GM23338 (cell line): ENCODE measurements around the gene CLIC3. TPM values are rescaled to one million over a fixed set of nuclear protein-coding genes. Genes with fewer than 3 reads are reported as not detected.

Experiments
- ATAC-seq: fragments of 200-7000 bp; cut with Tn5 transposase; 3 replicates; pipeline ENCODE4 v1.9.1; 2020
- DNase-seq: peaks from one replicate; pipeline ENCODE4 v3.0.0-alpha.2; 2015; ENCODE audit warnings: low spot score
- H2AFZ ChIP-seq: fragments of 200-600 bp; sonication (generic); 2 replicates; pipeline ENCODE4 v1.8.0; 2016; ENCODE audit warnings: antibody characterized with exemption, mild to moderate bottlenecking, moderate library complexity
- H3F3A ChIP-seq: fragments of 200-600 bp; sonication (generic); replicated peaks from 2 replicates; pipeline ENCODE4 v1.8.0; 2017; ENCODE audit warnings: antibody characterized with exemption, mixed run types, low read depth
- H3K27ac ChIP-seq: fragments of 200-600 bp; sonication (generic); 2 replicates; pipeline ENCODE4 v1.6.1; 2016; ENCODE audit warnings: low read depth
- H3K27me3 ChIP-seq: fragments of 200-600 bp; sonication (generic); 2 replicates; pipeline ENCODE4 v1.8.0; 2016; ENCODE audit warnings: mild to moderate bottlenecking, mixed run types, moderate library complexity; ENCODE audit not compliant: insufficient read depth
- H3K36me3 ChIP-seq: fragments of 200-600 bp; sonication (generic); 2 replicates; pipeline ENCODE4 v1.8.0; 2016; ENCODE audit warnings: mild to moderate bottlenecking; ENCODE audit not compliant: insufficient read depth
- H3K4me1 ChIP-seq: fragments of 200-600 bp; sonication (generic); 2 replicates; pipeline ENCODE4 v1.8.0; 2016; ENCODE audit warnings: mild to moderate bottlenecking, moderate library complexity; ENCODE audit not compliant: insufficient read depth
- H3K4me2 ChIP-seq: fragments of 200-600 bp; sonication (generic); 2 replicates; pipeline ENCODE4 v1.7.1; 2017; ENCODE audit warnings: mixed run types
- H3K4me3 ChIP-seq: fragments of 200-600 bp; sonication (generic); 2 replicates; pipeline ENCODE4 v1.6.1; 2016; ENCODE audit warnings: mixed run types
- H3K79me2 ChIP-seq: fragments of 200-600 bp; sonication (generic); replicated peaks from 2 replicates; pipeline ENCODE4 v1.8.0; 2017; ENCODE audit warnings: mild to moderate bottlenecking; ENCODE audit not compliant: insufficient read depth
- H3K9me2 ChIP-seq: fragments of 200-600 bp; sonication (generic); 2 replicates; pipeline ENCODE4 v1.8.0; 2017; ENCODE audit not compliant: insufficient read depth
- H4K20me1 ChIP-seq: fragments of 200-600 bp; sonication (generic); replicated peaks from 2 replicates; pipeline ENCODE4 v1.8.0; 2017; ENCODE audit warnings: mild to moderate bottlenecking; ENCODE audit not compliant: insufficient read depth
- H3K27ac Mint-ChIP-seq: 2 replicates; pipeline ENCODE4 v1.8.0; 2020; ENCODE audit warnings: inconsistent platforms, mild to moderate bottlenecking, moderate library complexity, mixed read lengths
- H3K27me3 Mint-ChIP-seq: 3 replicates; pipeline ENCODE4 v1.8.0; 2022; ENCODE audit warnings: low read depth, mild to moderate bottlenecking, moderate library complexity, mixed read lengths, inconsistent platforms; ENCODE audit not compliant: insufficient read depth, poor library complexity
- H3K36me3 Mint-ChIP-seq: 3 replicates; pipeline ENCODE4 v1.8.0; 2021; ENCODE audit warnings: low read depth, mild to moderate bottlenecking, inconsistent platforms, moderate library complexity, mixed read lengths
- H3K4me1 Mint-ChIP-seq: 3 replicates; pipeline ENCODE4 v1.8.0; 2020; ENCODE audit warnings: mild to moderate bottlenecking, inconsistent platforms, mixed read lengths
- H3K4me3 Mint-ChIP-seq: 3 replicates; pipeline ENCODE4 v1.8.0; 2021; ENCODE audit warnings: moderate library complexity, mild to moderate bottlenecking, inconsistent platforms, mixed read lengths
- H3K9me3 Mint-ChIP-seq: 3 replicates; pipeline ENCODE4 v1.8.0; 2020; ENCODE audit warnings: moderate library complexity, mild to moderate bottlenecking, inconsistent platforms, mixed read lengths
- CREB1 ChIP-seq: fragments of 250-450 bp; sonication (Bioruptor Pico); IDR thresholded peaks from 2 replicates; pipeline ENCODE4 v1.5.0; 2020; ENCODE audit warnings: low read depth, mild to moderate bottlenecking, moderate library complexity
- JUNB ChIP-seq: IDR thresholded peaks from one replicate; pipeline ENCODE4 v1.6.1; 2016; ENCODE audit warnings: antibody characterized with exemption; ENCODE audit not compliant: unreplicated experiment
- POLR2AphosphoS5 ChIP-seq: IDR thresholded peaks from 2 replicates; pipeline ENCODE4 v1.6.1; 2016; ENCODE audit warnings: antibody characterized with exemption, low read depth
- STAT1 ChIP-seq: IDR thresholded peaks from one replicate; pipeline ENCODE4 v1.6.1; 2016; ENCODE audit warnings: antibody characterized with exemption; ENCODE audit not compliant: unreplicated experiment
- ZNF114 ChIP-seq: fragments of 250-450 bp; sonication (Bioruptor Pico); IDR thresholded peaks from 2 replicates; pipeline ENCODE4 v1.5.0; 2020; ENCODE audit warnings: mild to moderate bottlenecking, moderate library complexity
- polyA plus RNA-seq: library from polyadenylated mRNA; unstranded; fragments of >200 nt; fragmentation: Nextera tagmentation; extraction: Ambion mirVana; gene quantifications from 2 replicates; pipeline ENCODE4 v1.2.1, GENCODE V29; 2016
- total RNA-seq: library from RNA; depleted of rRNA; stranded (reverse); fragments of >200 nt; shearing (Covaris generic); gene quantifications from 2 replicates; pipeline ENCODE4 v1.2.3, GENCODE V29; 2014
- TF ChIP-seq, protein P1 (sequence below): fragments of 250-450 bp; sonication (Bioruptor Pico); IDR thresholded peaks from 2 replicates; pipeline ENCODE4 v1.5.0; 2020; ENCODE audit warnings: mild to moderate bottlenecking, moderate library complexity
- TF ChIP-seq, protein P2 (sequence below), 2 experiments: fragments of 200-600 bp in 1 of 2; sonication (generic) in 1 of 2; conservative IDR thresholded peaks; 2 replicates each; pipeline versions ENCODE4 v1.5.1 to v1.6.1; 2016 to 2017; ENCODE audit warnings: antibody characterized with exemption in 2 of 2, low read depth in 2 of 2, mild to moderate bottlenecking in 2 of 2, moderate library complexity in 1 of 2

Gene CLIC3
- total and polyA plus RNA-seq, 2 experiments from 2014 or later, result 0.53 to 0.56 TPM

DNA sequence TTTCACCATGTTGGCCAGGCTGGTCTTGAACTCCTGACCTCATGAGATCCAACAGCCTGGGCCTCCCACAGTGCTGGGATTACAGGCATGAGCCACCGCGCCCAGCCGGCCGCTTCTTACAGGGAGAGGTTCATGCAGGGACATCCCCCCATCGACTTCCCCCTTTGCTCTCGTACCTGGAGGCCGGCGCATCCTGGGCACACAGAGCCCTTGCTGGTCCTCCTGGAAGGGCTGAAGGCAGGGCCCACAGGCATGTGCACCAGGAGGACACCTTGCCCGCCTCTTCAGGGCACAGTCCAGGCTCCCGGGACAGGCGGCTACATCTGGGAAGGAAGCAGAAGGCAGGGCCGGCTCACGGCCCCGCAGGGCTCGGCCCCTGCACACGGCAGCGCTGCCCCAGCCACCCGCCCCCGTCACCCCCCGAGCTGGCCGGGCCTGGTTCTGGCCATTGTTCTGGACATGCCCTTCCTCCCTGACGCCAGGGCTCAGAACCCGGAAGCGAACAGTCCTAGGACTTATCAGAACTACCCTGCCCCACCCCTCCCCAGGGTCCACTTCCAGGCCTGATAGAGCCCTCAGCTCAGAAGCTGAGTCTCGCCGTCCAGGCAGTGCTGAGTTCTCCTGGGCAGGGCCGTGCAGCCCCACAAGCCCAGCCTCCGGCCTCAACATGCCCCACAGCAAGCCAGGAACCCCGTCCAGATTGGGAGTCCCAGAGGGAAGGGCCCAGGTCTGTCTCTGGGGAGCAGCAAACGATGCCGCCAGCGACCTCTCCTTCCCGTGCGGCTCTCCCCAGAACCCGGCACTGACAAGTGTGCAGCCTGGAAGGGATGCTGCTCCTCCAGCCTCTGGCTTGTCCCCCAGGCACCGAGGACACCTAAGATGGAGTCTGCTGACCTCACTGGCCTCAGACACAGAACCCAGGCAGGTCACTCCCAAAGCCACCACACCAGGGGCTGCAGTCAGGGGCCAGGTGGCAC, 46.7 kb upstream of the CLIC3 start (continued):
- TF ChIP-seq, protein P1, sequence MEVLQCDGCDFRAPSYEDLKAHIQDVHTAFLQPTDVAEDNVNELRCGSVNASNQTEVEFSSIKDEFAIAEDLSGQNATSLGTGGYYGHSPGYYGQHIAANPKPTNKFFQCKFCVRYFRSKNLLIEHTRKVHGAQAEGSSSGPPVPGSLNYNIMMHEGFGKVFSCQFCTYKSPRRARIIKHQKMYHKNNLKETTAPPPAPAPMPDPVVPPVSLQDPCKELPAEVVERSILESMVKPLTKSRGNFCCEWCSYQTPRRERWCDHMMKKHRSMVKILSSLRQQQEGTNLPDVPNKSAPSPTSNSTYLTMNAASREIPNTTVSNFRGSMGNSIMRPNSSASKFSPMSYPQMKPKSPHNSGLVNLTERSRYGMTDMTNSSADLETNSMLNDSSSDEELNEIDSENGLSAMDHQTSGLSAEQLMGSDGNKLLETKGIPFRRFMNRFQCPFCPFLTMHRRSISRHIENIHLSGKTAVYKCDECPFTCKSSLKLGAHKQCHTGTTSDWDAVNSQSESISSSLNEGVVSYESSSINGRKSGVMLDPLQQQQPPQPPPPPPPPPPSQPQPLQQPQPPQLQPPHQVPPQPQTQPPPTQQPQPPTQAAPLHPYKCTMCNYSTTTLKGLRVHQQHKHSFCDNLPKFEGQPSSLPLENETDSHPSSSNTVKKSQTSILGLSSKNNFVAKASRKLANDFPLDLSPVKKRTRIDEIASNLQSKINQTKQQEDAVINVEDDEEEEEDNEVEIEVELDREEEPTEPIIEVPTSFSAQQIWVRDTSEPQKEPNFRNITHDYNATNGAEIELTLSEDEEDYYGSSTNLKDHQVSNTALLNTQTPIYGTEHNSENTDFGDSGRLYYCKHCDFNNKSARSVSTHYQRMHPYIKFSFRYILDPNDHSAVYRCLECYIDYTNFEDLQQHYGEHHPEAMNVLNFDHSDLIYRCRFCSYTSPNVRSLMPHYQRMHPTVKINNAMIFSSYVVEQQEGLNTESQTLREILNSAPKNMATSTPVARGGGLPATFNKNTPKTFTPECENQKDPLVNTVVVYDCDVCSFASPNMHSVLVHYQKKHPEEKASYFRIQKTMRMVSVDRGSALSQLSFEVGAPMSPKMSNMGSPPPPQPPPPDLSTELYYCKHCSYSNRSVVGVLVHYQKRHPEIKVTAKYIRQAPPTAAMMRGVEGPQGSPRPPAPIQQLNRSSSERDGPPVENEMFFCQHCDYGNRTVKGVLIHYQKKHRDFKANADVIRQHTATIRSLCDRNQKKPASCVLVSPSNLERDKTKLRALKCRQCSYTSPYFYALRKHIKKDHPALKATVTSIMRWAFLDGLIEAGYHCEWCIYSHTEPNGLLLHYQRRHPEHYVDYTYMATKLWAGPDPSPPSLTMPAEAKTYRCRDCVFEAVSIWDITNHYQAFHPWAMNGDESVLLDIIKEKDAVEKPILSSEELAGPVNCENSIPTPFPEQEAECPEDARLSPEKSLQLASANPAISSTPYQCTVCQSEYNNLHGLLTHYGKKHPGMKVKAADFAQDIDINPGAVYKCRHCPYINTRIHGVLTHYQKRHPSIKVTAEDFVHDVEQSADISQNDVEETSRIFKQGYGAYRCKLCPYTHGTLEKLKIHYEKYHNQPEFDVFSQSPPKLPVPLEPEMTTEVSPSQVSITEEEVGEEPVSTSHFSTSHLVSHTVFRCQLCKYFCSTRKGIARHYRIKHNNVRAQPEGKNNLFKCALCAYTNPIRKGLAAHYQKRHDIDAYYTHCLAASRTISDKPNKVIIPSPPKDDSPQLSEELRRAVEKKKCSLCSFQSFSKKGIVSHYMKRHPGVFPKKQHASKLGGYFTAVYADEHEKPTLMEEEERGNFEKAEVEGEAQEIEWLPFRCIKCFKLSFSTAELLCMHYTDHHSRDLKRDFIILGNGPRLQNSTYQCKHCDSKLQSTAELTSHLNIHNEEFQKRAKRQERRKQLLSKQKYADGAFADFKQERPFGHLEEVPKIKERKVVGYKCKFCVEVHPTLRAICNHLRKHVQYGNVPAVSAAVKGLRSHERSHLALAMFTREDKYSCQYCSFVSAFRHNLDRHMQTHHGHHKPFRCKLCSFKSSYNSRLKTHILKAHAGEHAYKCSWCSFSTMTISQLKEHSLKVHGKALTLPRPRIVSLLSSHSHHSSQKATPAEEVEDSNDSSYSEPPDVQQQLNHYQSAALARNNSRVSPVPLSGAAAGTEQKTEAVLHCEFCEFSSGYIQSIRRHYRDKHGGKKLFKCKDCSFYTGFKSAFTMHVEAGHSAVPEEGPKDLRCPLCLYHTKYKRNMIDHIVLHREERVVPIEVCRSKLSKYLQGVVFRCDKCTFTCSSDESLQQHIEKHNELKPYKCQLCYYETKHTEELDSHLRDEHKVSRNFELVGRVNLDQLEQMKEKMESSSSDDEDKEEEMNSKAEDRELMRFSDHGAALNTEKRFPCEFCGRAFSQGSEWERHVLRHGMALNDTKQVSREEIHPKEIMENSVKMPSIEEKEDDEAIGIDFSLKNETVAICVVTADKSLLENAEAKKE (CRISPR knock-in tag), result no peak
- no peak for TF ChIP-seq CREB1 (CRISPR knock-in tag)
- no peak for TF ChIP-seq POLR2AphosphoS5
- TF ChIP-seq, protein P2, sequence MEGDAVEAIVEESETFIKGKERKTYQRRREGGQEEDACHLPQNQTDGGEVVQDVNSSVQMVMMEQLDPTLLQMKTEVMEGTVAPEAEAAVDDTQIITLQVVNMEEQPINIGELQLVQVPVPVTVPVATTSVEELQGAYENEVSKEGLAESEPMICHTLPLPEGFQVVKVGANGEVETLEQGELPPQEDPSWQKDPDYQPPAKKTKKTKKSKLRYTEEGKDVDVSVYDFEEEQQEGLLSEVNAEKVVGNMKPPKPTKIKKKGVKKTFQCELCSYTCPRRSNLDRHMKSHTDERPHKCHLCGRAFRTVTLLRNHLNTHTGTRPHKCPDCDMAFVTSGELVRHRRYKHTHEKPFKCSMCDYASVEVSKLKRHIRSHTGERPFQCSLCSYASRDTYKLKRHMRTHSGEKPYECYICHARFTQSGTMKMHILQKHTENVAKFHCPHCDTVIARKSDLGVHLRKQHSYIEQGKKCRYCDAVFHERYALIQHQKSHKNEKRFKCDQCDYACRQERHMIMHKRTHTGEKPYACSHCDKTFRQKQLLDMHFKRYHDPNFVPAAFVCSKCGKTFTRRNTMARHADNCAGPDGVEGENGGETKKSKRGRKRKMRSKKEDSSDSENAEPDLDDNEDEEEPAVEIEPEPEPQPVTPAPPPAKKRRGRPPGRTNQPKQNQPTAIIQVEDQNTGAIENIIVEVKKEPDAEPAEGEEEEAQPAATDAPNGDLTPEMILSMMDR (conservative IDR thresholded peaks at IDR 0.05; ENCODE audit: low read depth in 2 of 2), result no peak
- no peak for TF ChIP-seq ZNF114

DNA sequence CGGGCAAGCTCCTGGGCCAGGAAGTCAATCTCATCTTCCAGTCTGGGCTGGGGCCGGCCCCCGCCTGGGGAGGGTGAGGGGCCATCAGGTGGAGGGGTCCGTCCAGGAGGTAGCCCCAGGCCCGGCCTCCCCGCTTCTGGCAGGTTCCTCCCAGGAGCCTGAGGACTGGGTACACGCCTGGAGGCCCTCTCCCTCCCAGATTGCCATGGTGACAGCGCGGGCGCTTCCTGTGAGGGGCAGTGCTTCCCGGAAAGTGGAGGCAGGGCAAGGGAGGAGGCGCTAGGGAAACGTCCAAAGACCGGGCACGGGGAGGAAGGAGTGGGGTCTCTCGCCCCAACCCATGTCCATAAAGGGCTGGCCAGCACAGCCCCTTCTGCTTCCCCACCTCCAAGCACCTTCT, 44.8 kb upstream of the CLIC3 start:
- ATAC-seq (no peak), DNase-seq (no peak)
- H3K4me3 Mint-ChIP-seq, result no peak overlapping the region
- H3K36me3 ChIP-seq, result no peaks in the 10 kb centered on the region
- no peak overlapping the region for H2AFZ ChIP-seq
- H3K79me2 ChIP-seq, result peaks cover 7% of the 10 kb centered on the region; the same call in 1 of the 2 replicates
- no peak overlapping the region for H3K27ac ChIP-seq
- H3K27me3 ChIP-seq, result peaks cover 14% of the 10 kb centered on the region
- no peaks in the 10 kb centered on the region; the same call in 2 of the 3 replicates for H3K36me3 Mint-ChIP-seq
- no peak for TF ChIP-seq POLR2AphosphoS5
- TF ChIP-seq CREB1 (CRISPR knock-in tag), result no peak
- TF ChIP-seq STAT1, result no peak
- no peak for TF ChIP-seq JUNB
- no peak overlapping the region for H3K27ac Mint-ChIP-seq
- H3K9me3 Mint-ChIP-seq, result no peaks in the 10 kb centered on the region
- no peaks in the 10 kb centered on the region for H3F3A ChIP-seq
- no peaks in the 10 kb centered on the region; the same call in 1 of the 2 replicates for H4K20me1 ChIP-seq
- H3K4me1 ChIP-seq, result peaks cover 7% of the 10 kb centered on the region; the same call in 1 of the 2 replicates
- peaks cover 4% of the 10 kb centered on the region; the same call in 1 of the 3 replicates for H3K4me1 Mint-ChIP-seq
- H3K4me3 ChIP-seq, result no peak overlapping the region
- no peak overlapping the region for H3K4me2 ChIP-seq
- no peaks in the 10 kb centered on the region for H3K9me2 ChIP-seq
- peaks cover 15% of the 10 kb centered on the region for H3K27me3 Mint-ChIP-seq
